ENCODE results near the gene NRM.
"Not testable (repeated sequence)": the region's sequence is repeated elsewhere in the genome, so short reads cannot be mapped to it uniquely, and the experiment has no call there.

Gene NRM

DNA sequence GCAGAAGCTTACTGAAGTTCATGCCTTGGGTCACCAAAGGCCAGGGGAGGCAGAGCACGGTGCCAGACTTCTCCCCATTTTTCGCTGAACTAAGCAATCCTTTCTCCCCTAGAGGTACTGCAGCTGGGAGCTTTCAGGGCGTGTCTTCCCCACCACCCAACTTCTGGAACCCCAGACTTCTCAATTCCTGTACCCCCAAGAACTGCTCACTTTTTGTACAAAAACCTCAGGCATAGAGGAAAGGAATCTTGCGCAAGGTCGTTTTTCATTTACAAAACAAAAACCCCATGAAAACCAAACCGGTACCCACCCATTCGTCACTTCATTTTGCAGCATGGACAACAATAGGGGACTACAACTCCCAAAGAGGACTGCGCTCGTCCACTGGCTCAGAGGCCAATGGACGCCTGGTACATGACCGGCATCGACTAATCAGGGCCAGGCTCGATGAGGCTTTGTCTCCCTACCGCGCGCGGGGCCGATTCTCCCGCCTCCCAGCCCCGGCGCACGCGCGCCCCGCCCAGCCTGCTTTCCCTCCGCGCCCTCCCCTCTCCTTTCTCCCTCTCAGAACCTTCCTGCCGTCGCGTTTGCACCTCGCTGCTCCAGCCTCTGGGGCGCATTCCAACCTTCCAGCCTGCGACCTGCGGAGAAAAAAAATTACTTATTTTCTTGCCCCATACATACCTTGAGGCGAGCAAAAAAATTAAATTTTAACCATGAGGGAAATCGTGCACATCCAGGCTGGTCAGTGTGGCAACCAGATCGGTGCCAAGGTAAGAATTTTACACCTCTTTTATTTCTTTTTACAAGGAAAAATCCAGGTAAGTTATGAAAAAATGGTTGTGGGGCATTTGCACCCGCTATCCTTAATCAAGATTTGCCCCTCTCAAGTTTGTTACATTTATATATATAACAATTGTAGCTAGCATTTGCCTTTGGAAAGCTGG lies 29.3 kb upstream of the NRM start, which contains the start of gene TUBB:
Gene TUBB (plus strand): TSS at position 562 of the 947 bp plus-strand sequence. CDS start 155 bp downstream, at position 717.
- DNase-seq (ENCODE audit: low spot score) = peak; percentile 98

DNA sequence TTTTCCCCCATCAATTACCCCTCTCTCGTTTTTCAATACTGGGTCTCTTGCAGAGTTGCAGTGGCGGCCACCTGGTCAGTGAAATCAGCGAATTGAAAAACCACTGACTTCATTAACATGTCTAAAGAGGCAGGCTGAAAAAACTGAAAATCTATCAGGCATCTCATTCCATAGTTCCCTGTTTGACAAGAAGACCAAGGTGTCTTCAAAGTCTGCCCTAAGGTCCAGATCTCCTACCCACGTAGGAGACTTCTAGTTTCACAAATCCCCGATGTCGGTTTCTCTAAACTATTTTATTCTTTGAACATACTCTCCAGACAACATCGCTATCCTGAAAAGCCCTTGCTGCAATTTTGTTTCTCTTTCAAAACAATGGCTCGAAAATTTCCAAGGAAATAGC lies 28.6 kb upstream of the NRM start:
- no peak for DNase-seq (ENCODE audit: low spot score)

DNA sequence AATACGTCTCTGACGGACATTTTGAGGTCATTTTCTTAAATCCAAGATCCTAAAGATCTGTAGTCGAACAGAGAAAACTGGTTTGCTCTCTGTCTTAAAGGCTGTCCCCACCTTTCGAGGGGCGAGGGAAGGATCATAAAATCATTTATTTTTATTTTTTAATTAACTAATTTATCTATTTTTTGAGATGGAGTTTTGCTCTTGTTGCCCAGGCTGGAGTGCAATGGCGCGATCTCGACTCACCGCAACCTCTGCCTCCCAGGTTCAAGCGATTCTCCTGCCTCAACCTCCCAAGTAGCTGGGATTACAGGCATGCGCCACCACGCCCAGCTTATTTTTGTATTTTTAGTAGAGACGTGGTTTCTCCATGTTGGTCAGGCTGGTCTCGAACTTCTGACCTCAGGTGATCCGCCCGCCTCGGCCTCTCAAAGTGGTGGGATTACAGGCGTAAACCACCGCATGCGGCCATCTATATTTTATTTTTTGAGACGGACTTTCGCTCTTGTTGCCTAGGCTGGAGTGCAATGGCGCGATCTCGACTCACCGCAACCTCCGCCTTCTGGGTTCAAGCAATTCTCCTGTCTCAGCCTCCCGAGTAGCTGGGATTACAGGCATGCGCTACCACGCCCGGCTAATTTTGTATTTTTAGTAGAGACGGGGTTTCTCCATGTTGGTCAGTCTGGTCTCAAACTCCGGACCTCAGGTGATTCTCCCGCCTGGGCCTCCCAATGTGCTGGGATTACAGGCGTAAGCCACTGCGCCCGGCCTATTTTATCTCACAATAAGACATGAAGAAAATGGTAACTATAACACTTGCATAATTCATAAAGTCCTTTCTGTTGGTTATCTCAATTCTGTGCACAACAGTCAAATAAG lies 27.3 kb upstream of the NRM start:
- not testable (repeated sequence) for DNase-seq (ENCODE audit: low spot score)

DNA sequence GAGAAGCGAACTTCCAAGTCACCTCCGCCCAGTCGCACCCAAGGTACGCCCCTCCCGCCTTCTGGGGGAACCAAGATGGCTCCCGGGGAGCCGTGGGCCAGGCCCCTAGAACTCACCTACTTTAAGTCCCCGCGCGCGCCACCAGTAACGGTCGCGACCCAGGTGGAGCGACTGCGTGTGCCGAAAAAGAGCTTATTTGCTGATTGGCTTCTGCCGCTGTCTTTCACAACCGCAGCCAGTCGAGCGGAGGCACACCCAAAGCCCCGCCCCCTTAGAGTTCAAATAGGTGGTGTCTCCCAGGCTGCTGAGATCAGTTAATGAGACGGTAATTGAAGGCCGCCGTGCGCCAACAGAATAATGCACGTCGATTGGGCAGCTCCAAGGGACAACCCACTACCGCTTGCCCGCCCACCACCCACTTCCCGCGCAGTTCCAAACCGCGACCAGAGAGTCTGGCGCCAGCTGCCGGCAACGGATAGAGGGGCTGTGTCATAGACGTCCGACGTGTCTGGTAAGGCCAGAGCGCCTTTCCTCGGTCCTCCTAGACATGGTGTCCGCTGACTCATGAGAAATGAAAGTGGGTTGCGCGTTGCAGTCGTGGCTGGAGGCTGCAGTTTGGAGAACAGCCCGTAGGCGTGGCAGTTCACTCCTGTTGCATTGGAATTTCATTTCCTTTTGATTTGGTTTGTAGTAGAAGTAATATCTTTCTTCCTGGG lies 26.5 kb upstream of the NRM start, which contains the start of gene MDC1:
Gene MDC1 (minus strand): TSS at position 153 of the 716 bp plus-strand sequence. CDS start 2,106 bp downstream, outside the sequence.
- DNase-seq (ENCODE audit: low spot score) = peak; percentile 100

- DNase-seq (ENCODE audit: low spot score) = no peak
These were observed 26.0 kb upstream of the NRM start for GRCh38 chr6:30716879-30717128.

GRCh38 chr6:30714263-30714662 lies 23.5 kb upstream of the NRM start:
- DNase-seq (ENCODE audit: low spot score) = no peak

DNA sequence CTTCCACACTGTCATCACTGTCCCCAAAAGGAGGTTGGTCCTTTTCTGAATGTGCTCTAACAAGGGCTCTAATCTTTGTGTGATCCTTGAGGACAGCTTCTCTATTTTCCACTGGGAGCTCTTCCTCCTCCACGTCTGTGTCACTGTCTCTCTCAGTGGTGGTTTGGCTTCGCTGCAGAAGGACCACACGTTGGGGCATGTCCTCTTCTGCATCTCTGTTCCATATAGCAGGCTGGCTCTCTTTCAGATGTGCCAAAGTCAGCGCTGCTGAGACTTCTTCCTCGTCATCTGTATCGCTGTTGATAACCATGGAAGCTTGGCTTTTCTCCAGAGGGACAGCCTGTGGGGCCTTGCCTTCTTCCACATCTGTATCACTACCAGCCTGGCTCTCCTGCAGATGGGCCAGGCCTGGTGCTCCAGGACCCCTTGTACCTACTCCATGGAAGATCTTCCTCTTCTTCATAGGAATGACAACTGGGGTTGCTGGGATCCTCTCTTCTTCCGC lies 21.7 kb upstream of the NRM start:
- DNase-seq (ENCODE audit: low spot score) = no peak

GRCh38 chr6:30711758-30712380 lies 21.1 kb upstream of the NRM start:
- DNase-seq (ENCODE audit: low spot score) = no peak

- no peak for DNase-seq (ENCODE audit: low spot score)
These were observed 18.5 kb upstream of the NRM start for GRCh38 chr6:30709101-30709868.

DNA sequence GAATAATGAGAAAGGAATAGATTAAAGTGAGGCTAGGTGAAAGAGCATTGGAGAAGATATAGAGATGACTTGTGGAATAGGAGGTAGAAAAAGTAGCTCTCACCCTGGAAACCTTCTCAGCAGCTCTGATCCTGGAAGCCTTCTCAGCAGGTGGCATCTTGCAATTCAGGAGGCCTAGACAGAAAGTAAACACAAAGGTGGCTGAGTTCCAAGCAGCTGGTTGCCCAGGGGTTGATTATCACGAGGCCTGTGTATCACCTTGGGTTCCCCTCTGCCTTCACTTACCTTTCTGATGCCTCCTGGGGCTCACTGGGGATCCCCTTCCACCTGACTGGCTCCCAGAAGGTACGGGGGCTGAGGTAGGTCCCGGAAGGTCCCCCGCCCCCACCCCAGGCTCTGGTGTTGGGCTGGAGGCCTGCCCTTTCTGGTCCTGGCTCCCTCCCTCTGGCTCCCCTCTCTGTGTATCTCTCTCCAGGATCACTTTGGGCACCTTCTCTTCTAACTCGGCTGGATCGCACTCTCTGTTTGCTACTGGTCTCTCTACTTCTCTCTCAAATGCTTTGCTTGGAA lies 16.6 kb upstream of the NRM start:
- no peak for DNase-seq (ENCODE audit: low spot score)

DNA sequence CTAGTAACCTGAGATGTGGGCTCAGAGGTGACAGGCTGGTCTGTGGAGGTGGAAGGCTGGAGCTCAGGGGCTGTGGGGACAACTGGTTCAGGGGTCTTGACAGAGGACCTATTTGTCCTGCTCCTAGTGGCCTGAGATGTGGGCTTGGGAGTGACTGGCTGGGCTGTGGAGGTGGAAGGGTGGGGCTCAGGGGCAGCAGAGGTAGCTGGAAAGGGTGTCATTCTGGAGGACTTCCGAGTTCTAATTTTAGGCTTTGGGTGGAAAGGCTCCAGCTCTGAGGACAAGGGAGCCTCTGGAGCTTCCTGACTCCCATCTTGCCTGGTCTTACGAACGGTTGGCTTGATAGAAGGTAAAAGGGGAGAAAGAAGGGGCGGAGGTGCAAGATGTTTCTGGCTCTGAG lies 14.8 kb upstream of the NRM start:
- DNase-seq (ENCODE audit: low spot score) = no peak

DNA sequence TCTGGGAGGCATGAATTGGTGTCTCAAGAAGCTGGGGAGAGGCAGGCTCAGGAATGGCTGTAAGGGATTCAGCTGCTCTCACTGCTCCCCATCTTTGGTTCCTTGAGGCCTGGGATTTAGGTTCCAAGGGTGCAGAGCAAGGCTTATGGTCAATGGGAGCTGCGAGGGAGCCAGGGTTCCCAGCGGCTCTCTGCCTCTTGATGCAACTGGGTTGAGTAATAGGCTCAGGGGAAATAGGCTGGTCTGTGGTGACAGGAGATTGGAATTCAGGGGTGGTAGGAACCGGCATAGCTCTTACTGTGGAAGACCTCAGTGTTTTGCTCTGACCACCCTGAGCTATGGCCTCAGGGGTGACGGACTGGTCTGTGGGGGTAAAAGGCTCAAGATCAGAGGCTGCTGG lies 13.0 kb upstream of the NRM start:
- DNase-seq (ENCODE audit: low spot score) = no peak

DNA sequence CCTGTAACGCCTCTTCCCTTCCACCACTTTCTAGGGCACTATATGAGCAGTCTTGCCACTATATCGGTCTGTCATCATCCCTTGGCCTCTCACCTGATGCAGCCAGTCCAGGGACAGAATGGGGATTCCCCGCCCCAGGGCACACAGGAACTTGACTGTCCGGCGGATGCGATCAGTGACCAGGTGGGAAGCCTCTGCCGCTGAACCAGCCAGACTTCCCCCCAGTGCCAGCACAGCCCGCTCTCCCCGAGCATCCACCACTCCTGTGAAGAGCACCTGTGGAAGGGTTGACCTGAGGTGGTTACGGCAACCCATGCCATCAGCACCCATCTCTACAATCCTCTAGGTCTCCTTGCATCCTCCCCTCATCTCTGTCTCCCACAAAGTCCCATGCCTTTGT lies 12.2 kb upstream of the NRM start:
- no peak for DNase-seq (ENCODE audit: low spot score)

DNA sequence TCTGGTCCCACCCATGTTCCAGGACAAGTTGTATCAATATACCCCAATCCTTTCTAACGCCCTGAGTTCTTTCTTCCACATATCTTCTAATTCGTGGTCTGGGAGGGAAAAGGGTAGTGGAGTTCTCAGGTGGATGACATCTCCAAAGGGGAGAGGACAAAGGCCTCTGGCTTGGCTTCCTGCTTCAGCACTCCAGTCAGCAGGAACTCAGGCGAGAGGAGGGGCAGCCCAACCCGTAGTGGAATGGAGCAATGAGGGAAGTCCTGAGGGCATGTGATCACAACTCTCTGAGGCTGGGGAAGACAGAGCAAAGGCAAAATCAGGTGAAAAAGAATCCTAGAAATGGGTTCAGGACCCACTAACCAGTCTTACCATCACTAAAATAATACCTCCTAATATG lies 9.6 kb upstream of the NRM start:
- DNase-seq (ENCODE audit: low spot score) = no peak

- no peak for DNase-seq (ENCODE audit: low spot score)
These were observed 5.6 kb upstream of the NRM start for GRCh38 chr6:30696432-30696831.

DNA sequence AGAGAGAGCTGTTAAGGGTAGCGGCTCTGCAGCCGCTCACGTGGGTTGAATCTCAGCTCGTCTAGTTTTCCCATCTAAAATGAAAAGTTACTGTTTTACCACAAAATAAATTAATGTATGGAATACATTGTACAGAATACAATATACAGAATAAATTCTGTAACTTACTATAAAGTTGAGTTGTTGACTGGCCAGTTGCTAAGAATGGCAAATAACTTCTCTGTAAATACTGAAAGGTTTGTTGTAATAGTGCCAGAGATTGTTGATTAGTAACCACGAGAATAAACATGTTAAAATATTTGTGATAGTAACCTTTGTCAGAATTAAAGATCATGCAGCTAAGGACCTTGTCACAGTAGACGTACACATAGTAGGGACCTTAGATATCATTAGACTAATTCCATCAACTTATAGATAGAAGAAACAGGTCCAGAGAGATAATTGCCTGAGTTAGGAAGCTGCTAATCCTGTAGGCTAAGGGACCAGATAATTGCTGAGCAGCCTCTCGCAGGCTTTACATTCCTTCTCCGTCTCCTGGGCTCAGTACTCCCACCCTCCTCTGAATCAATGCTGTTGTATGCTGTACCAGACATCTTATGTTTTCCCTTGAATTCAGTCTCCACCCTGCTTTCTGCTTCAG lies 544 bp upstream of the NRM start:
- no peak for DNase-seq (ENCODE audit: low spot score)

DNA sequence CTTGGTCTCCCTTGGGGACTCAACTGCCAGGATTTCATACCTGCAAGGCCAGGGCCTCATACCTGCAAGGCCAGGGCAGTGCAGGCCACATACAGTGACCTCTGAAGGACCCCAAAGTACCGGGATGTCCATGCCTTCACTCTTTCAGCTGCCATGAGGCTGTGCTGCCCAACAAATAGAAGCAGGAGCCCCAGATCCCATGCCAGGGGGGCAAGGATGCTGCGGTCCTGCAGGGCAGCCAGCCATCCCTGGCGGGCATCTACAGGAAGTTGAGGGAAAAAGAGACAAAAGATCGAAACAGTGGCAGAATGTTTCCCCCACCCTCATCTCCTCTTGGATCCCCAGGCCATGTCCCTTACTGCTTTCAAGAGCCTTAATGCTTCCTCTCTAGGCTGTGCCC lies 799 bp downstream of the NRM start:
- DNase-seq (ENCODE audit: low spot score) = no peak

DNA sequence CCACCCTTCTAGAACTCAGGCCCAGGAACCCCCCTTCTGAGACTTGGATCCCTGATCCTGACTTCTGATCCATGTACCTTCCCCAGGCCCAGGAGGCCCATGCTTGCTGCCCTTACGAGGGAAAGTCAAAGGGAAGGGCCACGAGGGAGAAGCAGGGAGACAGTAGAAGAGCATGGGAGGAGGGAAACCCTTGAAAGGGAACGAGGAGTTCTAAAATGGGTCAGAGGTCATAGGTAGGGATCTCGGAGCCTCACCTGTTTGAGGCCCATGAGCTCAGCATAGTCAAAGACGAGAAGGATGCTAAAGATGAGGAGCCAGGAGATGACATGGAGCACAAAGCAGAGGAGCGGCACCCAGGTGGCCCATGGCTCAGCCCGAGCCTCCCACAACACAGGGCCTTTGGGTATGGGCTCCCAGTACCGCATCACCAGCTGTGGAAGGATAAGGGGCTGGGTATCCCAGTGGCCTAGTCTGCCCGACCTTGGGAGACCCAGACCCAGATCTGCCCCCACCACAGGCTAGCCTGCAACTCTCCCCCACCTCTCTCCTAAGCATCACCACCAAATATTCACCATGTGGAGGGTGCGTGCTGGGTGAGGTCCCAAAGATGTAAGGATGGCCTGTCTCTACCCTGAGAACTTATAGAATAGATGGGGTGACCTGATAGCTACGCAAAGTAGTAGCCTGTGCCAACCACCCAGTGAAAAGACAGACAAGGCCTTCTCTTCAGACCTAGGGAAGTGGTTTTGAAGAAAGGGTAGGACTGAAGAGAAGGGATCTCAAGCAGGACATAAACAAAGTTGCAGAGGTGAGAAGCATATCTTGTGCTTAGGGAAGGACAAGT lies 1.5 kb downstream of the NRM start:
- DNase-seq (ENCODE audit: low spot score) = no peak

DNA sequence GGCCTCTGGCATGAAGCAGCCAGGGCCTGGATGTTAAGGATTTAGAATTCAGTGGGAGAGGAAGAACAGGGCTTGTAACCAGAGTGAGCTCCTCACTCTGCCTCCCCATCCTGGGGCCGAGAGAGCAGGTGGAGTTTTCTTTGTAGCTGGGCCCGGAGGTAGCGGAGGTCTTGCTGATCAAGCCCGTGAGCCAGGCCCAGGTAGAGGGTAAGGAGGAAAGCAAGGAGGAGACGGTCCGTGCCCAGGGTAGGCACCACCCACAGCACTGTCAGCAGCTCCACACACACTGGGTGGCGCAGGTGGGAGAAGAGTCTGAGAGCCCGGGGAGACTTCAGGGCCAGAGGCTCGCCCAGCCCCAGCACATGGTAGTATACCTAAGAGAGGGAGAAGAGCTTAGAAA lies 2.2 kb downstream of the NRM start:
- DNase-seq (ENCODE audit: low spot score) = no peak

Measured in activated CD4-positive, alpha-beta T cell treated with anti-CD3 and anti-CD28 coated beads, Interleukin-2, Interleukin-4, amounts not matched to agents 100 ng/mL and 50 ng/mL, durations not matched to agents 16 hours and 8 hours (primary cell).